NCI-H2107 treated with DMSO at 0.1 percent for 48 hours (cell line): ENCODE measurements around the gene CEP63.

Source experiments
- DNase-seq: peaks from one replicate; lab custom pipeline; 2025; ENCODE audit not compliant: unreplicated experiment; lab: John Stamatoyannopoulos, UW

The CEP63 gene

GRCh38 chr3:134623615-134624245 is 137.9 kb downstream of the CEP63 start:
- DNase-seq, result no peak
